ENCODE data around the gene ROBO1. TPM values are rescaled to one million over a fixed set of nuclear protein-coding genes. Genes with fewer than 3 reads are reported as not detected.
A peak's percentile ranks its signal among the peaks of the same experiment; 100 is the strongest.

Gene ROBO1
- total and polyA plus RNA-seq, 2 of the 8 experiments (the other 6 are each of a cell fraction or from before 2014, with no cell fraction given), result 51.4 to 91.0 TPM

DNA sequence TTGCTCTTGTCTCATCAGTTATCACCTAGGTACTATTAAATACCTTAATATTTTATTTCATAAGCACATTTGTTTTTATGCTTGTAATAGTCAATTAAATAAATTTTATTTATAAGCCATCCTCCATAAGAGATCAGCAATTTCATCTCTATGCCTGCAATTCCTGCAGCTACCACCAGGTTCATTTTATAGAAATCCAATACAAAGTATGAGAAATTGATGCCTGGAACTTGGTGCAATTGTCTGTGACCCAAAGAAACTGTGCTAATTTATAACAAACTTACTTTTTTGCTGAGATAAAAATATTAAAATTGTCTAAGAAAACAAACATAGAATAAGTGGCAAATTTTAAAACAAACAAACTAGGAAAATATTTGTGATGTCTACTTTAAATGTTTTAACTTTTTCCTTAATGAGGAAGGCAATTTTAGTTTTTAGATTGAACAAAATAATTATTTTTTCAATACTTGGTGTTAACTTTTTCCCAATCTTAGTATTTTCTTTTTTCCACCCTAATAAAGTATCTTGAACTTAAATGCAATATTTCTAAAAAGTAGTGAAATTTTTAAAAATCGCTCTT lies 1026.6 kb downstream of the ROBO1 start:
- no peak overlapping the region for H4K5ac ChIP-seq (ENCODE audit: insufficient read length, low read depth, low read length)
- no peak overlapping the region for H2BK15ac ChIP-seq (ENCODE audit: low read length)
- H3K36me3 ChIP-seq (ENCODE audit: control insufficient read depth in 2 of 4, insufficient read depth in 4 of 4, low read length in 3 of 4), result no peaks in the 10 kb centered on the region
- H3K23ac ChIP-seq (ENCODE audit: insufficient read length), result no peak overlapping the region
- H3K79me2 ChIP-seq (ENCODE audit: control insufficient read depth in 1 of 2, insufficient read depth in 2 of 2, low read length in 2 of 2), result peaks cover 0 to 5% of the 10 kb centered on the region in 2 experiments; a peak in 1 of 4 replicates
- H3K4me1 ChIP-seq (replicated peaks in 1 of 4; ENCODE audit: control insufficient read depth in 3 of 4, insufficient read depth in 4 of 4, low read length in 3 of 4), result 0 out of 7 replicates have a peak, but pooled peaks cover 0 to 3% (median 0%) of the 10 kb centered on the region in 4 experiments
- FAIRE-seq (no peak), DNase-seq (ENCODE audit: low read depth in 1 of 2, low spot score in 2 of 2) (no peak)
- no peak overlapping the region for H2BK20ac ChIP-seq (ENCODE audit: low read length)
- no peak overlapping the region for H3K4ac ChIP-seq (replicated peaks; ENCODE audit: insufficient read length, low read depth, low read length)
- H4K8ac ChIP-seq (ENCODE audit: extremely low read depth, insufficient read depth, low read length), result no peak overlapping the region
- H2BK120ac ChIP-seq (replicated peaks; ENCODE audit: low read depth, low read length), result no peak overlapping the region
- H2BK12ac ChIP-seq (ENCODE audit: low read depth, low read length), result no peak overlapping the region
- no peak overlapping the region for H3K4me3 ChIP-seq (ENCODE audit: extremely low read depth in 1 of 4, insufficient read depth in 2 of 4, low read depth in 3 of 4, low read length in 4 of 4)
- TF ChIP-seq SRF (IDR thresholded peaks at IDR 0.05; ENCODE audit: low read depth, low read length), result no peak
- TF ChIP-seq CTCF (IDR thresholded peaks at IDR 0.05; ENCODE audit: control extremely low read depth in 1 of 3, insufficient read depth in 1 of 3, low read depth in 1 of 3, low read length in 3 of 3), result peak in 1 of 3 experiments; percentile 38; a peak in 1 of 4 replicates
- H2BK5ac ChIP-seq (ENCODE audit: low read depth, low read length), result no peak overlapping the region
- no peak overlapping the region for H3K27ac ChIP-seq (ENCODE audit: low read depth, low read length)
- no peaks in the 10 kb centered on the region for H3K9me3 ChIP-seq (ENCODE audit: insufficient read depth in 2 of 2, low read depth in 1 of 2, low read length in 1 of 2)
- no peak overlapping the region for H3K4me2 ChIP-seq (ENCODE audit: insufficient read depth in 1 of 2, low read depth in 2 of 2, low read length in 2 of 2)
- no peak overlapping the region for H2AFZ ChIP-seq (ENCODE audit: low read length)
- H3K56ac ChIP-seq (replicated peaks; ENCODE audit: insufficient read length, low read depth, low read length), result no peak overlapping the region
- H4K20me1 ChIP-seq (replicated peaks in 1 of 2; ENCODE audit: control insufficient read depth in 1 of 2, insufficient read depth in 2 of 2, low read length in 2 of 2), result no peaks in the 10 kb centered on the region
- H3K9ac ChIP-seq (replicated peaks in 1 of 4; ENCODE audit: extremely low read depth in 1 of 4, low read depth in 3 of 4, low read length in 3 of 4), result no peak overlapping the region
- H3K23me2 ChIP-seq (ENCODE audit: low read depth, low read length), result no peaks in the 10 kb centered on the region
- ChIA-PET CTCF (ENCODE audit: partially characterized antibody) (interaction anchor here (0.7 to 4.8 kb wide), 6 partner anchors 10 to 777 kb away, joined by 3 to 26 read pairs (median 4); no protein-coding TSS in a partner anchor), POLR2A (ENCODE audit: partially characterized antibody) (no interaction called here)
- no peaks in the 10 kb centered on the region for H3K79me1 ChIP-seq (ENCODE audit: low read depth, low read length)
- H3K14ac ChIP-seq (ENCODE audit: insufficient read length), result no peak overlapping the region
- H3K18ac ChIP-seq (ENCODE audit: extremely low read depth, low read length), result no peak overlapping the region
- no peak overlapping the region for H4K91ac ChIP-seq (replicated peaks; ENCODE audit: insufficient read length, low read length)
- H2AK5ac ChIP-seq (ENCODE audit: low read depth, low read length), result no peak overlapping the region
- H3K27me3 ChIP-seq (replicated peaks in 1 of 4; ENCODE audit: control insufficient read depth in 3 of 4, extremely low read depth in 1 of 4, insufficient read depth in 3 of 4, low read length in 3 of 4), result no peaks in the 10 kb centered on the region
- WGBS, 2 experiments (ENCODE audit: extremely low coverage in 1 of 2, insufficient coverage in 1 of 2, insufficient read length in 1 of 2, insufficient replicate concordance in 2 of 2, low coverage in 1 of 2, low lambda C conversion rate in 2 of 2, missing lambda C conversion rate in 1 of 2), result 90% methylated on average over 1 of the region's 1 CpG; no CpG with 5 or more reads in 1 of the 2 experiments
